ENCODE results near the gene SMG6. TPM values are rescaled to one million over a fixed set of nuclear protein-coding genes. Genes with fewer than 3 reads are reported as not detected.

The SMG6 gene
- total RNA-seq, 6 experiments from 2014 or later = 7.4 to 10.4 (median 8.9) TPM

GRCh38 chr17:2187758-2188157 lies 115.8 kb downstream of the SMG6 start:
- H3K4me3 ChIP-seq = no peak overlapping the region
- intact Hi-C loops (cut with DNase I) = no loop called here
- ATAC-seq (no peak), DNase-seq (no peak)
- WGBS (ENCODE audit: insufficient coverage, low coverage, low lambda C conversion rate, missing lambda C conversion rate) = 73% methylated on average over 5 of the region's 5 CpGs
- peaks cover 0 to 3% (median 0%) of the 10 kb centered on the region in 4 donors for H3K4me1 ChIP-seq
- no peaks in the 10 kb centered on the region for H3K27me3 ChIP-seq
- TF ChIP-seq POLR2A (IDR thresholded peaks at IDR 0.05) = no peak
- no peak for TF ChIP-seq CTCF (IDR thresholded peaks at IDR 0.05)
- no peaks in the 10 kb centered on the region for H3K9me3 ChIP-seq
- H3K36me3 ChIP-seq = peaks cover 0 to 5% (median 0%) of the 10 kb centered on the region in 4 donors
- H3K27ac ChIP-seq = no peak overlapping the region

GRCh38 chr17:2186937-2187336 lies 116.6 kb downstream of the SMG6 start:
- intact Hi-C loops (cut with DNase I) = no loop called here
- TF ChIP-seq CTCF (IDR thresholded peaks at IDR 0.05) (no peak), POLR2A (IDR thresholded peaks at IDR 0.05) (no peak)
- no peaks in the 10 kb centered on the region for H3K27me3 ChIP-seq
- H3K27ac ChIP-seq = no peak overlapping the region
- H3K4me1 ChIP-seq = peaks cover 0 to 3% (median 0%) of the 10 kb centered on the region in 4 donors
- DNase-seq (no peak), ATAC-seq (no peak)
- H3K9me3 ChIP-seq = no peaks in the 10 kb centered on the region
- H3K4me3 ChIP-seq = no peak overlapping the region
- WGBS (ENCODE audit: insufficient coverage, low coverage, low lambda C conversion rate, missing lambda C conversion rate) = 100% methylated on average over 2 of the region's 4 CpGs
- H3K36me3 ChIP-seq = peaks cover 0 to 5% (median 0%) of the 10 kb centered on the region in 4 donors

GRCh38 chr17:2184993-2185931 lies 118.3 kb downstream of the SMG6 start:
- intact Hi-C loops (cut with DNase I) = no loop called here
- Histone ChIP-seq H3K9me3 (no peaks in the 10 kb centered on the region), H3K36me3 (peaks cover 0 to 5% (median 0%) of the 10 kb centered on the region in 4 donors), H3K27ac (no peak overlapping the region), H3K4me3 (no peak overlapping the region), H3K4me1 (peaks cover 0 to 8% (median 0%) of the 10 kb centered on the region in 4 donors), H3K27me3 (no peaks in the 10 kb centered on the region)
- ATAC-seq = no peak
- TF ChIP-seq POLR2A (IDR thresholded peaks at IDR 0.05) = no peak
- TF ChIP-seq CTCF (IDR thresholded peaks at IDR 0.05) = no peak
- 89% methylated on average over 17 of the region's 19 CpGs for WGBS (ENCODE audit: insufficient coverage, low coverage, low lambda C conversion rate, missing lambda C conversion rate)
- no peak for DNase-seq

- H3K27ac ChIP-seq = no peak overlapping the region
- no peak for ATAC-seq
- no peak for DNase-seq
- peaks cover 0 to 5% (median 0%) of the 10 kb centered on the region in 4 donors for H3K36me3 ChIP-seq
- TF ChIP-seq POLR2A (IDR thresholded peaks at IDR 0.05) = no peak
- TF ChIP-seq CTCF (IDR thresholded peaks at IDR 0.05) = no peak
- no peaks in the 10 kb centered on the region for H3K9me3 ChIP-seq
- H3K27me3 ChIP-seq = no peaks in the 10 kb centered on the region
- no peak overlapping the region for H3K4me3 ChIP-seq
- intact Hi-C loops (cut with DNase I) = no loop called here
- 83% methylated on average over 5 of the region's 5 CpGs for WGBS (ENCODE audit: insufficient coverage, low coverage, low lambda C conversion rate, missing lambda C conversion rate)
- H3K4me1 ChIP-seq = peaks cover 0 to 24% (median 12%) of the 10 kb centered on the region in 4 donors
Observed at GRCh38 chr17:2183346-2183745, 120.2 kb downstream of the SMG6 start.
